ENCODE measurements around the gene TMEM169.

GRCh38 chr2:216051350-216051749, 30.4 kb upstream of the TMEM169 start:
- TF ChIP-seq CTCF (IDR thresholded peaks at IDR 0.05) (no peak), POLR2A (IDR thresholded peaks at IDR 0.05) (no peak)

Measured in esophagus squamous epithelium (tissue), 4 donors.